ENCODE measurements around the gene ACOT7.

DNA sequence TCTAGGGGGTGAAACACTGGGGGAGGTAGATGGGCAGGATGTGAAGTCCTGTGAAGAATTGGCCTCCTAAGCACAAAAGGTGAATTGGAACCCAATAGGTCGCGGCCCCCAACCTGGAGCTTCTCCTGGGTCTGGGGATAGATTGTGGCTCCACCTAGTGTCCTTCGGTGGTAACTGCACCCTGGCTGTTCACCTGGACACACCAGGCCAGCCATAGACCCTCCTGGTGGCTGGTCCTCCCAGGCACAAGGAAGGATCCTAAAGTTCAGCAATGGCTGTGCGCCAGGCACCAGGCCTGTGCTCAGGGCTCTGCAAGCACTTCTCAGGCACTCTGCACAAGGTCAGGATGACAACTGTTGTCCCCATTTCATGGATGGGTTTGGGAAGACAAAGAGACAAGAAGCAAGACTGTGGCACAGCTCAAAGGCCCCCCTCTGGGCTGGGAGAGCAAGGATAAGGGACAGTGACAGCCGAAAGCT lies 44.5 kb upstream of the ACOT7 start:
- TF ChIP-seq EZH2 (optimal IDR thresholded peaks at IDR 0.05; ENCODE audit: low read depth, low read length) (no peak), EZH2phosphoT487 (IDR thresholded peaks at IDR 0.05; ENCODE audit: low read length) (no peak)
- TF ChIP-seq, protein P1, sequence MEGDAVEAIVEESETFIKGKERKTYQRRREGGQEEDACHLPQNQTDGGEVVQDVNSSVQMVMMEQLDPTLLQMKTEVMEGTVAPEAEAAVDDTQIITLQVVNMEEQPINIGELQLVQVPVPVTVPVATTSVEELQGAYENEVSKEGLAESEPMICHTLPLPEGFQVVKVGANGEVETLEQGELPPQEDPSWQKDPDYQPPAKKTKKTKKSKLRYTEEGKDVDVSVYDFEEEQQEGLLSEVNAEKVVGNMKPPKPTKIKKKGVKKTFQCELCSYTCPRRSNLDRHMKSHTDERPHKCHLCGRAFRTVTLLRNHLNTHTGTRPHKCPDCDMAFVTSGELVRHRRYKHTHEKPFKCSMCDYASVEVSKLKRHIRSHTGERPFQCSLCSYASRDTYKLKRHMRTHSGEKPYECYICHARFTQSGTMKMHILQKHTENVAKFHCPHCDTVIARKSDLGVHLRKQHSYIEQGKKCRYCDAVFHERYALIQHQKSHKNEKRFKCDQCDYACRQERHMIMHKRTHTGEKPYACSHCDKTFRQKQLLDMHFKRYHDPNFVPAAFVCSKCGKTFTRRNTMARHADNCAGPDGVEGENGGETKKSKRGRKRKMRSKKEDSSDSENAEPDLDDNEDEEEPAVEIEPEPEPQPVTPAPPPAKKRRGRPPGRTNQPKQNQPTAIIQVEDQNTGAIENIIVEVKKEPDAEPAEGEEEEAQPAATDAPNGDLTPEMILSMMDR (IDR thresholded peaks at IDR 0.05; ENCODE audit: low read length): peak; percentile 83
